Astrocyte (in vitro differentiated cells and primary cell): ENCODE measurements around the gene CDKAL1.

Source experiments
- CTCF ChIP-seq: IDR thresholded peaks from 2 replicates; pipeline ENCODE4 v1.5.1; 2011; ENCODE audit warnings: low read depth, mild to moderate bottlenecking, inconsistent platforms, low read length, moderate library complexity; ENCODE audit not compliant: insufficient read depth
- EZH2 ChIP-seq: IDR thresholded peaks from 2 replicates; pipeline ENCODE4 v1.6.1; 2012; ENCODE audit warnings: mild to moderate bottlenecking, low read length, inconsistent platforms; ENCODE audit not compliant: insufficient read depth

- TF ChIP-seq CTCF (no peak), EZH2 (no peak)
These were observed 469.7 kb downstream of the CDKAL1 start for GRCh38 chr6:21003780-21004541.
